GM21423 (cell line): Measurements from ENCODE around the gene AGR3.
A peak's percentile ranks its signal among the peaks of the same experiment; 100 is the strongest.

Source experiments
- ATAC-seq: cut with Tn5 transposase; IDR thresholded peaks from one replicate; pipeline ENCODE4 v1.9.1; 2021; ENCODE audit warnings: mild to moderate bottlenecking, moderate library complexity; ENCODE audit not compliant: unreplicated experiment

Gene AGR3

GRCh38 chr7:16881844-16882243 is at the start of gene AGR3:
Gene AGR3 (minus strand): TSS chr7:16881983. CDS start chr7:16878618, 3,365 bp downstream.
- ATAC-seq: no peak

GRCh38 chr7:16930946-16931345 is 49.2 kb upstream of the AGR3 start:
- no peak for ATAC-seq

- ATAC-seq: peak; percentile 82
Observed at GRCh38 chr7:16929146-16929762, 47.5 kb upstream of the AGR3 start.

GRCh38 chr7:16926861-16927260 is 45.1 kb upstream of the AGR3 start:
- no peak for ATAC-seq

- ATAC-seq: no peak
Observed at GRCh38 chr7:16926283-16926682, 44.5 kb upstream of the AGR3 start.

GRCh38 chr7:16925609-16926008 is 43.8 kb upstream of the AGR3 start:
- no peak for ATAC-seq

GRCh38 chr7:16923019-16923418 is 41.2 kb upstream of the AGR3 start:
- ATAC-seq: no peak

GRCh38 chr7:16921644-16922257 is 40.0 kb upstream of the AGR3 start:
- ATAC-seq: no peak

GRCh38 chr7:16921151-16921550 is 39.4 kb upstream of the AGR3 start:
- ATAC-seq: no peak

GRCh38 chr7:16919440-16919839 is 37.7 kb upstream of the AGR3 start:
- no peak for ATAC-seq

GRCh38 chr7:16918288-16918895 is 36.6 kb upstream of the AGR3 start:
- ATAC-seq: no peak

GRCh38 chr7:16916738-16917137 is 35.0 kb upstream of the AGR3 start:
- no peak for ATAC-seq

GRCh38 chr7:16916105-16916639 is 34.4 kb upstream of the AGR3 start:
- no peak for ATAC-seq

- ATAC-seq: no peak
Observed at GRCh38 chr7:16915405-16915804, 33.6 kb upstream of the AGR3 start.

- ATAC-seq: no peak
Observed at GRCh38 chr7:16914771-16915170, 33.0 kb upstream of the AGR3 start.

GRCh38 chr7:16913643-16914042 is 31.9 kb upstream of the AGR3 start:
- ATAC-seq: no peak

- ATAC-seq: no peak
Observed at GRCh38 chr7:16912540-16912939, 30.8 kb upstream of the AGR3 start.

GRCh38 chr7:16908561-16908960 is 26.8 kb upstream of the AGR3 start:
- ATAC-seq: no peak

GRCh38 chr7:16905300-16906044 is 23.7 kb upstream of the AGR3 start:
- ATAC-seq: no peak

GRCh38 chr7:16904076-16904475 is 22.3 kb upstream of the AGR3 start:
- ATAC-seq: no peak

GRCh38 chr7:16900209-16900768 is 18.5 kb upstream of the AGR3 start:
- ATAC-seq: no peak
